Osteoblast (primary cell): Measurements from ENCODE around the gene SEC24D. TPM values are rescaled to one million over a fixed set of nuclear protein-coding genes. Genes with fewer than 3 reads are reported as not detected.

Experiments
- DNase-seq: peaks from one replicate; pipeline ENCODE4 v3.0.0; 2011; ENCODE audit warnings: low spot score, mixed read lengths; ENCODE audit not compliant: insufficient read length; ENCODE audit errors: missing footprints
- H2AFZ ChIP-seq: 2 replicates; pipeline ENCODE4 v1.6.0; 2011; ENCODE audit warnings: mild to moderate bottlenecking, low read length
- H3K27ac ChIP-seq: 2 replicates; pipeline ENCODE4 v1.5.1; 2011; ENCODE audit warnings: mild to moderate bottlenecking, low read depth, low read length, moderate library complexity
- H3K27me3 ChIP-seq: 2 replicates; pipeline ENCODE4 v1.6.0; 2012; ENCODE audit warnings: mild to moderate bottlenecking, control low read depth, inconsistent platforms, low read length, moderate library complexity; ENCODE audit not compliant: insufficient read depth
- H3K36me3 ChIP-seq: 2 replicates; pipeline ENCODE4 v1.5.1; 2011; ENCODE audit warnings: mild to moderate bottlenecking, low read length, control low read depth, moderate library complexity; ENCODE audit not compliant: insufficient read depth
- H3K4me1 ChIP-seq: 2 replicates; pipeline ENCODE4 v1.5.1; 2011; ENCODE audit warnings: mild to moderate bottlenecking, low read length, control low read depth, moderate library complexity; ENCODE audit not compliant: insufficient read depth
- H3K4me2 ChIP-seq: 2 replicates; pipeline ENCODE4 v1.6.0; 2011; ENCODE audit warnings: mild to moderate bottlenecking, low read length; ENCODE audit not compliant: insufficient read depth
- H3K4me3 ChIP-seq: fragments of 200-600 bp; sonication (generic); 3 replicates; pipeline ENCODE4 v1.5.1; 2012; ENCODE audit warnings: mild to moderate bottlenecking, low read length, inconsistent platforms; ENCODE audit not compliant: insufficient read depth
- H3K79me2 ChIP-seq: 2 replicates; pipeline ENCODE4 v1.6.0; 2012; ENCODE audit warnings: mild to moderate bottlenecking, low read length, control low read depth, inconsistent platforms; ENCODE audit not compliant: insufficient read depth
- H3K9me3 ChIP-seq: 2 replicates; pipeline ENCODE4 v1.5.1; 2011; ENCODE audit warnings: low read depth, low read length, control low read depth
- H4K20me1 ChIP-seq: 2 replicates; pipeline ENCODE4 v1.6.0; 2012; ENCODE audit warnings: mild to moderate bottlenecking, low read length, control low read depth; ENCODE audit not compliant: insufficient read depth
- CTCF ChIP-seq: IDR thresholded peaks from 2 replicates; pipeline ENCODE4 v1.5.1; 2011; ENCODE audit warnings: mild to moderate bottlenecking, low read depth, low read length, moderate library complexity; ENCODE audit errors: extremely low read depth
- total RNA-seq: library from RNA; depleted of rRNA; stranded (reverse); fragments of >200 nt; gene quantifications from 2 replicates; pipeline ENCODE4 v1.2.3, GENCODE V29; 2012

The SEC24D gene
- total RNA-seq, 1 donor, result 116 TPM

DNA sequence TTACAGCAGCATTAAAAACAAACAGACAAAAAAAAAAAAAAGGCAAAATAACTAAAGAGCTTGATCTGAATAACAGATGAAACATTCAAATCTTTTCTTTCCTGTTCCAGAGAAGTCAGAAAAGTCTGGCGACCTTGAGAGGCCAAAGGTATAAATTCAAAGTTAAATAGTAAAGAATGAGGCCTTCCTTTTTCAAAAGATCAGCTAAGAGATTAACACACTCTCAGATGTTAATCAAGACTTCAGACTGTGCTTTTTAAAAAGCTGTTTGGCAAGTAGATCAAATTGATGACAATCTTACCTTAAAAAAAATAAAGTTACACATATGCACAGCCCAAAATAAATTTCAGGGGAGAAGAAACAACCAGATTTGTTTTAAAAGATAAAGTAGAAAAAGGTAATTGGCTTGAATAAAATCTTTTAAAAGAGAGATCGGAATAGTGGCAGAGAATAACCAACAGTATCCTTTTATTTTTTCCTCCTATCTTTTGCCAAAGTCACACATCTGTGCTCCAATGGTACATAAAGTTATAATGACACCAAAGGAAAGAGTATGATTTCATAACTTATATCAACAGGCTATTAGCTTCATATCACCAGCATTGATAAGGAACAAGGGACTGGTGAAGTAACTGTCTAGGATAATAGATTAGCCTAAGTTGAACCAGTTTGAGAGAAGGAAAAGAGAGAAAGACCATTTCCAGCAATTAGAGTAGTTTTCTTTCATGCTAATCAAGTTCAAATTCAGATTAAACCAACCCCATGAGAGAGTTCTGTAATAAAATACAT lies 80.3 kb downstream of the SEC24D start:
- Histone ChIP-seq H3K4me1 (peaks cover 78% of the 10 kb centered on the region), H2AFZ (no peak overlapping the region), H3K27me3 (no peaks in the 10 kb centered on the region), H3K79me2 (peaks cover 67% of the 10 kb centered on the region), H3K27ac (peak overlapping the region; percentile 79), H3K36me3 (peaks cover 72% of the 10 kb centered on the region), H4K20me1 (peaks cover 3% of the 10 kb centered on the region), H3K9me3 (no peaks in the 10 kb centered on the region), H3K4me3 (no peak overlapping the region), H3K4me2 (no peak overlapping the region)
- no peak for TF ChIP-seq CTCF
- DNase-seq, result no peak

- Histone ChIP-seq H4K20me1 (peaks cover 3% of the 10 kb centered on the region), H3K9me3 (no peaks in the 10 kb centered on the region), H3K4me3 (no peak overlapping the region), H3K4me1 (peaks cover 72% of the 10 kb centered on the region), H3K27me3 (no peaks in the 10 kb centered on the region), H3K4me2 (no peak overlapping the region), H2AFZ (no peak overlapping the region), H3K79me2 (peaks cover 67% of the 10 kb centered on the region), H3K36me3 (peaks cover 72% of the 10 kb centered on the region), H3K27ac (peak overlapping the region; percentile 79)
- no peak for TF ChIP-seq CTCF
- DNase-seq, result no peak
These were observed 81.0 kb downstream of the SEC24D start for GRCh38 chr4:118754890-118755289.

GRCh38 chr4:118753685-118754084 lies 82.2 kb downstream of the SEC24D start:
- peak overlapping the region; percentile 79 for H3K27ac ChIP-seq
- peaks cover 62% of the 10 kb centered on the region for H3K4me1 ChIP-seq
- H2AFZ ChIP-seq, result no peak overlapping the region
- H3K36me3 ChIP-seq, result peaks cover 77% of the 10 kb centered on the region
- H3K4me2 ChIP-seq, result no peak overlapping the region
- no peaks in the 10 kb centered on the region for H3K9me3 ChIP-seq
- H4K20me1 ChIP-seq, result peaks cover 3% of the 10 kb centered on the region
- no peak for TF ChIP-seq CTCF
- H3K27me3 ChIP-seq, result no peaks in the 10 kb centered on the region
- H3K79me2 ChIP-seq, result peaks cover 64% of the 10 kb centered on the region
- no peak overlapping the region for H3K4me3 ChIP-seq
- no peak for DNase-seq

GRCh38 chr4:118753096-118753495 lies 82.8 kb downstream of the SEC24D start:
- H4K20me1 ChIP-seq, result peaks cover 3% of the 10 kb centered on the region
- peak overlapping the region; percentile 79 for H3K27ac ChIP-seq
- no peak overlapping the region for H2AFZ ChIP-seq
- TF ChIP-seq CTCF, result no peak
- H3K4me3 ChIP-seq, result no peak overlapping the region
- DNase-seq, result no peak
- no peaks in the 10 kb centered on the region for H3K27me3 ChIP-seq
- peaks cover 63% of the 10 kb centered on the region for H3K79me2 ChIP-seq
- H3K9me3 ChIP-seq, result no peaks in the 10 kb centered on the region
- H3K4me1 ChIP-seq, result peaks cover 56% of the 10 kb centered on the region
- no peak overlapping the region for H3K4me2 ChIP-seq
- peaks cover 83% of the 10 kb centered on the region for H3K36me3 ChIP-seq
